Suprapubic skin (tissue), 3 donors: Measurements from ENCODE around the gene TFEC.

Experiments used
- POLR2AphosphoS5 ChIP-seq, 3 donors: sonication (generic); formaldehyde crosslinking; IDR thresholded peaks; one replicate each; pipeline ENCODE4 v1.6.1; 2017; ENCODE audit warnings: antibody characterized with exemption in 3 of 3
- TF ChIP-seq, protein P1 (sequence below), 2 donors: fragments of 200-600 bp in 1 of 2; fragments of 450-650 bp in 1 of 2; sonication (generic) in 1 of 2; IDR thresholded peaks; one replicate each; pipeline ENCODE4 v1.5.1; 2016 to 2019; ENCODE audit warnings: antibody characterized with exemption in 2 of 2, mild to moderate bottlenecking in 1 of 2, moderate library complexity in 1 of 2

DNA sequence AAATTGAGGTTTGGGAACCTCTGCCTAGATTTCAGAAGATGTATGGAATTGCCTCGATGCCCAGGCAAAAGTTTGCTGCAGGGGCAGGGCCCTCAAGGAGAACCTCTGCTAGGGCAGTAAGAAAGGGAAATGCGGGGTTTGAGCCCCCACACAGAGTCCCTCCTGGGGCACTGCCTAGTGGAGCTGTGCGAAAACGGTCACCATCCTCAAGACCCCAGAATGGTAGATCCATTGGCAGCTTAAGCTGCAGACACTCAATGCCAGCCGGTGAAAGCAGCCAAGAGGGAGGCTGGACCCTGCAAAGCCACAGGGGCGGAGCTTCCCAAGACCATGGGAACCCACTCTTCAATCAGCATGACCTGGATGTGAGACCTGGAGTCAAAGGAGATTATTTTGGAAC is 15.0 kb upstream of the TFEC start:
- TF ChIP-seq, protein P1, sequence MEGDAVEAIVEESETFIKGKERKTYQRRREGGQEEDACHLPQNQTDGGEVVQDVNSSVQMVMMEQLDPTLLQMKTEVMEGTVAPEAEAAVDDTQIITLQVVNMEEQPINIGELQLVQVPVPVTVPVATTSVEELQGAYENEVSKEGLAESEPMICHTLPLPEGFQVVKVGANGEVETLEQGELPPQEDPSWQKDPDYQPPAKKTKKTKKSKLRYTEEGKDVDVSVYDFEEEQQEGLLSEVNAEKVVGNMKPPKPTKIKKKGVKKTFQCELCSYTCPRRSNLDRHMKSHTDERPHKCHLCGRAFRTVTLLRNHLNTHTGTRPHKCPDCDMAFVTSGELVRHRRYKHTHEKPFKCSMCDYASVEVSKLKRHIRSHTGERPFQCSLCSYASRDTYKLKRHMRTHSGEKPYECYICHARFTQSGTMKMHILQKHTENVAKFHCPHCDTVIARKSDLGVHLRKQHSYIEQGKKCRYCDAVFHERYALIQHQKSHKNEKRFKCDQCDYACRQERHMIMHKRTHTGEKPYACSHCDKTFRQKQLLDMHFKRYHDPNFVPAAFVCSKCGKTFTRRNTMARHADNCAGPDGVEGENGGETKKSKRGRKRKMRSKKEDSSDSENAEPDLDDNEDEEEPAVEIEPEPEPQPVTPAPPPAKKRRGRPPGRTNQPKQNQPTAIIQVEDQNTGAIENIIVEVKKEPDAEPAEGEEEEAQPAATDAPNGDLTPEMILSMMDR (IDR thresholded peaks at IDR 0.05) = no peak
- no peak for TF ChIP-seq POLR2AphosphoS5 (IDR thresholded peaks at IDR 0.05)
